Muscle layer of colon (tissue), 2 donors: Measurements from ENCODE around the gene GNAI2.
"Not testable (repeated sequence)": the region's sequence is repeated elsewhere in the genome, so short reads cannot be mapped to it uniquely, and the experiment has no call there.

ENCODE experiments used
- H3K27ac ChIP-seq: one replicate; pipeline ENCODE4 v1.7.0; 2013; ENCODE audit warnings: low read depth, mild to moderate bottlenecking, low read length, moderate library complexity
- H3K27me3 ChIP-seq, 2 donors: one replicate each; pipeline ENCODE4 v1.7.0; 2013; ENCODE audit warnings: low read length in 2 of 2, mild to moderate bottlenecking in 2 of 2; ENCODE audit not compliant: insufficient read depth in 2 of 2, control insufficient read depth in 1 of 2
- H3K36me3 ChIP-seq: one replicate; pipeline ENCODE4 v1.7.0; 2013; ENCODE audit warnings: mild to moderate bottlenecking, low read length; ENCODE audit not compliant: insufficient read depth
- H3K4me1 ChIP-seq: one replicate; pipeline ENCODE4 v1.7.0; 2013; ENCODE audit warnings: mild to moderate bottlenecking, low read length; ENCODE audit not compliant: insufficient read depth
- H3K4me3 ChIP-seq, 2 donors: one replicate each; pipeline ENCODE4 v1.7.0; 2013; ENCODE audit warnings: low read length in 2 of 2, low read depth in 1 of 2, mild to moderate bottlenecking in 1 of 2, moderate library complexity in 1 of 2
- H3K9ac ChIP-seq: one replicate; pipeline ENCODE4 v1.7.0; 2013; ENCODE audit warnings: low read length
- H3K9me3 ChIP-seq: one replicate; pipeline ENCODE4 v1.7.0; 2013; ENCODE audit warnings: mild to moderate bottlenecking, low read length
- donor health status: abdominal sarcoma.
- donor health status: Adenocarcinoma of cecum.

Gene GNAI2

GRCh38 chr3:50275996-50276761, 40.2 kb downstream of the GNAI2 start:
- Histone ChIP-seq H3K36me3 (peaks cover 4% of the 10 kb centered on the region), H3K9ac (no peak overlapping the region), H3K9me3 (no peaks in the 10 kb centered on the region), H3K4me1 (peaks cover 9% of the 10 kb centered on the region), H3K27ac (no peak overlapping the region), H3K4me3 (no peak overlapping the region), H3K27me3 (peaks cover 0 to 11% of the 10 kb centered on the region in 2 donors)

GRCh38 chr3:50276762-50277101, 40.7 kb downstream of the GNAI2 start:
- Histone ChIP-seq H3K9ac (no peak overlapping the region), H3K4me3 (no peak overlapping the region), H3K27ac (no peak overlapping the region)

GRCh38 chr3:50278123-50278879, 42.3 kb downstream of the GNAI2 start:
- peaks cover 6% of the 10 kb centered on the region for H3K4me1 ChIP-seq
- H3K9me3 ChIP-seq: no peaks in the 10 kb centered on the region
- H3K27me3 ChIP-seq: peaks cover 0 to 11% of the 10 kb centered on the region in 2 donors
- no peak overlapping the region for H3K9ac ChIP-seq
- no peak overlapping the region for H3K4me3 ChIP-seq
- no peaks in the 10 kb centered on the region for H3K36me3 ChIP-seq
- no peak overlapping the region for H3K27ac ChIP-seq

More at GRCh38 chr3:50276762-50277101, 40.7 kb downstream of the GNAI2 start:
- Histone ChIP-seq H3K9me3 (no peaks in the 10 kb centered on the region), H3K36me3 (no peaks in the 10 kb centered on the region), H3K4me1 (peaks cover 9% of the 10 kb centered on the region), H3K27me3 (peaks cover 0 to 11% of the 10 kb centered on the region in 2 donors)

- Histone ChIP-seq H3K9ac (no peak within 1 kb of the TSS), H3K4me1 (peaks cover 6% of the 10 kb centered on the region), H3K27me3 (peaks cover 0 to 11% of the 10 kb centered on the region in 2 donors), H3K4me3 (no peak within 1 kb of the TSS), H3K9me3 (no peaks in the 10 kb centered on the region), H3K27ac (no peak within 1 kb of the TSS), H3K36me3 (no peaks in the 10 kb centered on the region)
Measured at GRCh38 chr3:50278880-50279224, 42.8 kb downstream of the GNAI2 start, which contains the start of gene LSMEM2. Gene LSMEM2 (plus strand): TSS chr3:50279087. CDS start chr3:50279114, 27 bp downstream.

GRCh38 chr3:50279255-50280016, 43.4 kb downstream of the GNAI2 start:
- Histone ChIP-seq H3K9ac (no peak overlapping the region), H3K4me1 (peaks cover 6% of the 10 kb centered on the region), H3K36me3 (no peaks in the 10 kb centered on the region), H3K27ac (no peak overlapping the region), H3K27me3 (peaks cover 0 to 11% of the 10 kb centered on the region in 2 donors), H3K9me3 (no peaks in the 10 kb centered on the region), H3K4me3 (no peak overlapping the region)

GRCh38 chr3:50284121-50284520, 48.1 kb downstream of the GNAI2 start:
- not testable (repeated sequence) for H3K27ac ChIP-seq, H3K4me1 ChIP-seq, H3K4me3 ChIP-seq, H3K27me3 ChIP-seq, H3K9me3 ChIP-seq, H3K9ac ChIP-seq
- peaks cover 18% of the 10 kb centered on the region for H3K36me3 ChIP-seq

GRCh38 chr3:50286322-50287227, 50.6 kb downstream of the GNAI2 start:
- Histone ChIP-seq H3K4me3 (no peak overlapping the region), H3K9me3 (no peaks in the 10 kb centered on the region), H3K36me3 (peaks cover 33% of the 10 kb centered on the region), H3K4me1 (peaks cover 14% of the 10 kb centered on the region), H3K27ac (no peak overlapping the region), H3K9ac (no peak overlapping the region), H3K27me3 (no peaks in the 10 kb centered on the region)

GRCh38 chr3:50287262-50287661, 51.3 kb downstream of the GNAI2 start:
- H3K27ac ChIP-seq: no peak overlapping the region
- H3K27me3 ChIP-seq: no peaks in the 10 kb centered on the region
- H3K9ac ChIP-seq: no peak overlapping the region
- peaks cover 33% of the 10 kb centered on the region for H3K36me3 ChIP-seq
- peaks cover 14% of the 10 kb centered on the region for H3K4me1 ChIP-seq
- H3K9me3 ChIP-seq: no peaks in the 10 kb centered on the region
- H3K4me3 ChIP-seq: no peak overlapping the region

- Histone ChIP-seq H3K4me1 (peaks cover 24% of the 10 kb centered on the region), H3K4me3 (no peak overlapping the region), H3K9ac (no peak overlapping the region), H3K9me3 (no peaks in the 10 kb centered on the region), H3K36me3 (peaks cover 33% of the 10 kb centered on the region), H3K27me3 (no peaks in the 10 kb centered on the region), H3K27ac (no peak overlapping the region)
Measured at GRCh38 chr3:50288387-50289007, 52.5 kb downstream of the GNAI2 start.

- Histone ChIP-seq H3K27ac (no peak overlapping the region), H3K4me3 (no peak overlapping the region), H3K4me1 (peaks cover 25% of the 10 kb centered on the region), H3K9ac (no peak overlapping the region), H3K36me3 (peaks cover 33% of the 10 kb centered on the region), H3K9me3 (no peaks in the 10 kb centered on the region), H3K27me3 (no peaks in the 10 kb centered on the region)
Measured at GRCh38 chr3:50289130-50289529, 53.1 kb downstream of the GNAI2 start.
